Measurements from ENCODE around the gene KRABD2.

Gene KRABD2

DNA sequence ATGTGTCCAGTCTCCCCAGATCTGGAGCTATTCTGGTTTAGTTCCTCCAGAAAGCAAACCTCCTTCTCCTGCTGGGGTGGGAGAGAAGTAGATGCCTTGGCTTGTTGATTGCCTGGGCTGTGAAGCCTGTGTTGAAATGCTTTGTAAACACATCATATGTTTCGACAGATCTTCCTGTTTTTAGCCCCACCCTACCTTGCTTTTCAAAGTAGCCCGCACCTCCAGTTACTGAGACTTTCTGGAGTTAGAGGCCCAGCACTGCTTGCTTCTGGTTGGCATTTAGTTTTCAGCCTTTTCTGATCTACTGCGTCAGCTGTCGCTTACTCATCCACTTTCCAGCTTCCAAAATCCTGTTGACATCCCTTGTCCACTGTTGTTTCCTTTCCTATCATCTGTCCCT is 41.3 kb upstream of the KRABD2 start:
- no peak for TF ChIP-seq CTCF (IDR thresholded peaks at IDR 0.05)
- Histone ChIP-seq H3K4me3 (no peak overlapping the region), H3K9me3 (no peaks in the 10 kb centered on the region), H3K27ac (no peak overlapping the region), H3K36me3 (no peaks in the 10 kb centered on the region), H3K27me3 (no peaks in the 10 kb centered on the region), H3K4me1 (peaks cover 0 to 6% of the 10 kb centered on the region in 2 donors)
- peak; percentile 30 for DNase-seq (ENCODE audit: low spot score)

DNA sequence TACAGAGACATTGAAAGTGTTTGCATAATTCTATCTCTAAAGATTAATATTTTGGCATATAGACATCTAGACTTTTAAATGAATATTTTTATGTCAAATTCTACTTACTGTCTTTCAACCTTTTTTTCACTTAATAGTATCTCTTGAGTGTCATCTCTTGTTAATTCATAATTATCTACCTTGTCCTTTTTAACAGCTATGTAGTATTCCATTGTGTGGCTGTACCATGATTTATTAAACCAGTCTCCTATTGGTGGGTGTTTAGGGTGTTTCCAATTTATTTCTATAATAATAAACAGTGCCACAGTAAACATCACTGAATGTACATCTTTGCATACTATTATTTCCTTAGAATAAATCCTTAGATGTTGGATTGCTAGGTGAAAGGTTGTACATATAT is 37.4 kb upstream of the KRABD2 start:
- Histone ChIP-seq H3K27me3 (no peaks in the 10 kb centered on the region), H3K27ac (no peak overlapping the region), H3K9me3 (no peaks in the 10 kb centered on the region), H3K36me3 (no peaks in the 10 kb centered on the region), H3K4me1 (peaks cover 0 to 4% of the 10 kb centered on the region in 2 donors), H3K4me3 (no peak overlapping the region)
- TF ChIP-seq CTCF (IDR thresholded peaks at IDR 0.05) = no peak
- no peak for DNase-seq (ENCODE audit: low spot score)

DNA sequence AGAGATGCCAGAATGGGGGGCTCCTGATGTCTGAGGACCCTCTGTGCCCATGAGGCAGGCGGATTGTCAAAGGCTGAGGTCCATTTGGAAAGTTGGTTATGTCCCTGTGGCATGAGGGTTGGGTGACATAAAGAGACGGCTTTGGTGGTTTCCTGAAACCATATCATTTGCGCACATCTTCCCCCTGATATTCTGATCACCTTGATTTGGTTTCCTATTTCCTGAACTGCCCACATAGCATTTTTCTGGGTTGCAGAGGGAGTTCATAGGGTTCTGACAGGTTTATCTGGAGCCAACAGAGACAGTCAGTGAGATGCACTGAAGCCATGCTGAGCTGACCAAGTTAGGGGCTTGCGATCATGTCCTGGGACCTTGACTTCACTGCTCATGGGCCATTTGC is 36.8 kb upstream of the KRABD2 start:
- no peak for DNase-seq (ENCODE audit: low spot score)
- H3K36me3 ChIP-seq = no peaks in the 10 kb centered on the region
- no peak for TF ChIP-seq CTCF (IDR thresholded peaks at IDR 0.05)
- H3K27ac ChIP-seq = no peak overlapping the region
- no peaks in the 10 kb centered on the region for H3K9me3 ChIP-seq
- no peak overlapping the region for H3K4me3 ChIP-seq
- H3K4me1 ChIP-seq = peaks cover 0 to 4% of the 10 kb centered on the region in 2 donors
- no peaks in the 10 kb centered on the region for H3K27me3 ChIP-seq

GRCh38 chr17:8412089-8412488 is 35.6 kb upstream of the KRABD2 start:
- H3K27me3 ChIP-seq = no peaks in the 10 kb centered on the region
- H3K27ac ChIP-seq = no peak overlapping the region
- no peaks in the 10 kb centered on the region for H3K36me3 ChIP-seq
- H3K4me1 ChIP-seq = peaks cover 0 to 4% of the 10 kb centered on the region in 2 donors
- TF ChIP-seq CTCF (IDR thresholded peaks at IDR 0.05) = no peak
- DNase-seq (ENCODE audit: low spot score) = no peak
- H3K9me3 ChIP-seq = no peaks in the 10 kb centered on the region
- H3K4me3 ChIP-seq = no peak overlapping the region

DNA sequence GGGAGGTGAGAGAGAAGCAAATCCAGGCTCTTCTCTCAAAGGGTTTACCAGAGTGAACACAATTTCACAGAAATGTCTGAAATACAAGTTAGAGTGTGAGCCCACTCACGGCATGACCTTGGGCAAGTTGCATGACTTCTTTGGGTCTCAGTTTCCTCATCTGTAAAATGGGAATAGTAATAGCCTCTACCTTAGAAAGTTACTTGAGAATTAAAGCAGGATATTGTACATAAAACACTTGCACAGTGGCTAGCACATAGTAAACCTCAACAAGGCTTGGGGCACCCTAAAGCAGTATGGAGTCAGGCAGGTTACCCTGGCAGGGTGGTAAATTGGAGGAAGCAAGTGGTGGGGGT is 34.4 kb upstream of the KRABD2 start:
- Histone ChIP-seq H3K27ac (no peak overlapping the region), H3K4me1 (peaks cover 0 to 4% of the 10 kb centered on the region in 2 donors), H3K36me3 (no peaks in the 10 kb centered on the region), H3K27me3 (no peaks in the 10 kb centered on the region), H3K9me3 (no peaks in the 10 kb centered on the region), H3K4me3 (no peak overlapping the region)
- no peak for TF ChIP-seq CTCF (IDR thresholded peaks at IDR 0.05)
- DNase-seq (ENCODE audit: low spot score) = no peak

All from right atrium auricular region (tissue), 2 donors.